ENCODE results near the gene TULP4.
"Not testable (repeated sequence)": the region's sequence is repeated elsewhere in the genome, so short reads cannot be mapped to it uniquely, and the experiment has no call there.

TULP4 gene

DNA sequence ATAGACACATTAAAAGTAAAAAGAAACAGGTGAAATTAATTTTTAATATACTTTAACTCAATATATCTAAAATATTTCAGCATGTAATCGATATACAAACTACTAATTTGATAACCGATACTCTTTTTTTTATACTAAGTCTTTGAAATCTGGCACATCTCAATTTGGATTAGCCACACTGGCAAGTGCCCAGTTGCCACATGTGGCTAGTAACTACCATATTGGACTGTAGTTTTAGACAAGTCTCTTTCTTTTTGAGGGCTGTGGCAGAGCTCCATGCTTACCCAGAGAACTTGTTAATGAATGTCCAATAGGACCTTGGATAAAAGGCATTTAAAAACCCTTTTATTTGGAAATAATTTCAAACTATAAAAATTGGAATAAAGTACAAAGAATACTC is 17.8 kb downstream of the TULP4 start:
- H3K4me3 ChIP-seq (ENCODE audit: low read depth, low read length): no peak overlapping the region
- no peak for DNase-seq (ENCODE audit: low read depth)
- TF ChIP-seq, protein P1, sequence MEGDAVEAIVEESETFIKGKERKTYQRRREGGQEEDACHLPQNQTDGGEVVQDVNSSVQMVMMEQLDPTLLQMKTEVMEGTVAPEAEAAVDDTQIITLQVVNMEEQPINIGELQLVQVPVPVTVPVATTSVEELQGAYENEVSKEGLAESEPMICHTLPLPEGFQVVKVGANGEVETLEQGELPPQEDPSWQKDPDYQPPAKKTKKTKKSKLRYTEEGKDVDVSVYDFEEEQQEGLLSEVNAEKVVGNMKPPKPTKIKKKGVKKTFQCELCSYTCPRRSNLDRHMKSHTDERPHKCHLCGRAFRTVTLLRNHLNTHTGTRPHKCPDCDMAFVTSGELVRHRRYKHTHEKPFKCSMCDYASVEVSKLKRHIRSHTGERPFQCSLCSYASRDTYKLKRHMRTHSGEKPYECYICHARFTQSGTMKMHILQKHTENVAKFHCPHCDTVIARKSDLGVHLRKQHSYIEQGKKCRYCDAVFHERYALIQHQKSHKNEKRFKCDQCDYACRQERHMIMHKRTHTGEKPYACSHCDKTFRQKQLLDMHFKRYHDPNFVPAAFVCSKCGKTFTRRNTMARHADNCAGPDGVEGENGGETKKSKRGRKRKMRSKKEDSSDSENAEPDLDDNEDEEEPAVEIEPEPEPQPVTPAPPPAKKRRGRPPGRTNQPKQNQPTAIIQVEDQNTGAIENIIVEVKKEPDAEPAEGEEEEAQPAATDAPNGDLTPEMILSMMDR (IDR thresholded peaks at IDR 0.05; ENCODE audit: low read depth, low read length, missing control alignments): no peak

GRCh38 chr6:158332237-158332636 is 20.0 kb downstream of the TULP4 start:
- DNase-seq (ENCODE audit: low read depth): no peak
- TF ChIP-seq, protein P1 (IDR thresholded peaks at IDR 0.05; ENCODE audit: low read depth, low read length, missing control alignments): no peak
- no peak overlapping the region for H3K4me3 ChIP-seq (ENCODE audit: low read depth, low read length)

- no peak for DNase-seq (ENCODE audit: low read depth)
- TF ChIP-seq, protein P1 (IDR thresholded peaks at IDR 0.05; ENCODE audit: low read depth, low read length, missing control alignments): no peak
- H3K4me3 ChIP-seq (ENCODE audit: low read depth, low read length): no peak overlapping the region
Measured at GRCh38 chr6:158333094-158333493, 20.8 kb downstream of the TULP4 start.

GRCh38 chr6:158334534-158334933 is 22.3 kb downstream of the TULP4 start:
- TF ChIP-seq, protein P1 (IDR thresholded peaks at IDR 0.05; ENCODE audit: low read depth, low read length, missing control alignments): no peak
- no peak overlapping the region for H3K4me3 ChIP-seq (ENCODE audit: low read depth, low read length)
- no peak for DNase-seq (ENCODE audit: low read depth)

DNA sequence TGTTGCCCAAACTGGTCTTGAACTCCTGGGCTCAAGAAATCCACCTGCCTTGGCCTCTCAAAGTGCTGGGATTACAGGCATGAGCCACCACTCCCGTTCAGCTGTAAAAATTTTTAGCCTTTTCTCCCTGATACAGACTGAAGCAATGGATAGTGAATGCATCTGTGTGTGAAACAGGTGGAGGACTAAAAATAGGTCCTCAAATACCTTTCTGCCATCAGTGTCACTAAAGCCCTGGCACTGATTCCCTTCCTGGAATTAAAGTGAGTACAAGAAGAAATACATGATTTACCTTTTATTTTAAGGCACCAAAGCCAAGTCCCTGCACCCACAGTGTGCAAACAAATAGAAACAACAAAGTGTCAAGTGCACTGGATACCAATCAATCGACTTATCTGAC is 25.1 kb downstream of the TULP4 start:
- no peak for DNase-seq (ENCODE audit: low read depth)
- TF ChIP-seq, protein P1 (IDR thresholded peaks at IDR 0.05; ENCODE audit: low read depth, low read length, missing control alignments): no peak
- H3K4me3 ChIP-seq (ENCODE audit: low read depth, low read length): no peak overlapping the region

- no peak for DNase-seq (ENCODE audit: low read depth)
- TF ChIP-seq, protein P1 (IDR thresholded peaks at IDR 0.05; ENCODE audit: low read depth, low read length, missing control alignments): no peak
- H3K4me3 ChIP-seq (ENCODE audit: low read depth, low read length): no peak overlapping the region
Measured at GRCh38 chr6:158338311-158339112, 26.2 kb downstream of the TULP4 start.

DNA sequence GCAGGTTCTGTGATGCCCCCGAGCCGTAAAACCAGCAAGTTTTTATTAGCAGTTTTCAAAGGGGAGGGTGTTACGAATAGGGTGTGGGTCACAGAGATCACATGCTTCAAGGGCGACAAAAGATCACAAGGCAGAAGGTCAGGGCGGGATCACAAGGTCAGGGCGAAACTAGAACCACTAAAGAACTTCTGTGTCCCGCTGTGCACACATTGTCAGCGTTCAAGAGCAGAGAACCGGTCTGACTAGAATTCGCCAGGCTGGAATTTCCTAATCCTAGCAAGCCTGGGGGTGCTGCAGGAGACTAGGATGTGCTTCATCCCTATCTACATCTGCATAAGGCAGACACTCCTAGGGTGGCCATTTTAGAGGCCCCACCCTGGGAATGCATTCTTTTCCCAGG is 26.9 kb downstream of the TULP4 start:
- not testable (repeated sequence) for H3K4me3 ChIP-seq (ENCODE audit: low read depth, low read length); DNase-seq (ENCODE audit: low read depth)
